Central memory CD4-positive, alpha-beta T cell (primary cell): Measurements from ENCODE around the gene TTC38.

Source experiments
- DNase-seq: peaks from one replicate; pipeline ENCODE4 v3.0.0; 2022

TTC38 gene

DNA sequence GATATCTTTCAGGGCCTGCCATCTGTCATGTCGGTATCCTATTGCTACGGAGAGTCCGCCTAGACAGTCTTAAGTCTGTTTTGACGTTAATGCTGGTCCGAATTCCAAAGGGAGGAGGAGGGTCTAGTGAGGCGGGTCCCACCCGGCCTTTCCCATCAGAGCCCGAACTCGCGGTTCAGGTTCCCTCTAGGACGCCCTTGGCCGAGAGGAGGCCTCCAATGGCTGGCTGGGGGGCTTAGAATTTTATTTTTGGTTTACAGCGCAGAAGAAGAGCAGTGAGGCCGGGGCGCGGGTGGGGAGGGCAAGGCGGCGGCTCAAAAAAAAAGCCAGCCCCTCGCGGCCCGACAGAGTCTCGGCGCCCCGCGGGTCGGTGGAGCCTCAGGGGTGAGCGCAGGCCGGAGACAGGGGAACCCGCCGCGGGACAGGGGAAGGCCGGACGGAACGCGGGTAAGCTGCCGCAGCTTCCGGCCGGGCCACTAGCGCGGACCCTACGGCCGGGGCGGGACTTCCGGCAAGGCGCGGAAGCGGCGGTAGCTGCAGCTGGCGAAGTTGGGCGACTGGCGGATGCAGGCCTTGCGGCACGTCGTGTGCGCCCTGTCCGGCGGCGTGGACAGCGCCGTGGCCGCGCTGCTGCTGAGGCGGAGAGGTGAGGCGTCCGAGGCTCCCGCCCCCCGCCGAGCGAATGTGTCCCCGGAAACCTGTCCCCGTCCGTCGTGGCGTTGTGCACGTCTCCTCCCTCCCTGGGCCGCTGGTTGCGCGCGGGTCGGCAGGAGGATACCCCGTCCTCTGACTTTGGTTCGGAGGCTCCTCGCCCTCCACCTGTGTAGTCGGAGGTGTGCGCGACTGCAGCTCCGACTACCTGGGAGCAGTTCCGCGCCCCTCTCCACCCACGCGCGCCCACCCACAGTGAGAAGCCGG, 67.7 kb downstream of the TTC38 start, which contains the start of gene TRMU:
Gene TRMU, plus strand, starts transcription at position 514 of the 918 bp plus-strand sequence. Its CDS starts 51 bp downstream, at position 565.
- DNase-seq, result peak; percentile 53

- no peak for DNase-seq
These were observed 68.6 kb downstream of the TTC38 start for GRCh38 chr22:46336119-46337078.

DNA sequence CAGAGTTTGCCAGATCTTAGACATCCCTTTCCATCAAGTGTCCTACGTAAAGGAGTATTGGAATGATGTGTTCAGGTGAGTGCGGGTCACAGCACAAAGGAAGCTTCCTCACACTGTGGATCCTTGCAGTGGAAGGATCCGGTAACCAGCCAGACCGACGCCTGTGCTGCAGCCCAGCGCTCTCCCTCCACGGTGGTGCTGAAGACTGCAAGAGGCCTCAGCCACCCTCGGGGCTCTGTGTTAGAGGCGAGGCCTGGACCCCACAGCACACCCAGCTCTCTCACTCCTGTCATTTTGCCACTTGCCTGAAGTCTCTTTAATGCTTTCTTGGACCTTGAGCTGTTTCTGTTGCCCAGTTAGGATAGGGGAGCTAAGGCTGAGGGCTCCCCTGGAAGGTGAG, 70.1 kb downstream of the TTC38 start:
- no peak for DNase-seq

DNA sequence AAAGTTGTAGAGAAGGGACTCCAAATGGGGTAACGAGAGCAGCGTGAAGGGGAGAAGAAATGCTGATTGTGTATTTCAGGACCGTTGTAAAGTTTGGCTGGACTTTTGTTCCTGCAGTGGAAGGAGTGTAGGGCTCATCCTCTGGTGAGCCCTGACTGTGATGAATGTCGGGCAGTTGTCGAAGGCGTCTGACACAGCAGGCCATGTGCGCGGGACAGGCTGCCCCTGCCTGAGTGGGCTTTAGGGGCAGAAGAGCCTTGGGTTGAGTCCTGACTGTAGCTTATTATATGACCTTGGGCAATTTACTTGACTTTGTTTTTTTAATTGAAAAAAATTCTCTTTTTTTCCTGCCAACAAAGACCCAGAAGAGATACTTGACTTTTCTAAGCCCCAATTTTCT, 70.8 kb downstream of the TTC38 start:
- DNase-seq, result no peak

GRCh38 chr22:46339956-46340355, 72.1 kb downstream of the TTC38 start:
- DNase-seq, result no peak

- no peak for DNase-seq
These were observed 72.9 kb downstream of the TTC38 start for GRCh38 chr22:46340676-46341075.
